Renal pelvis (tissue), 4 donors: ENCODE measurements around the gene SPSB4. TPM values are rescaled to one million over a fixed set of nuclear protein-coding genes. Genes with fewer than 3 reads are reported as not detected.

Source experiments
- DNase-seq: peaks from one replicate; pipeline ENCODE4 v3.0.0-alpha.2; 2013
- polyA plus RNA-seq, 3 donors: library from polyadenylated mRNA; unstranded; fragments of 120-200 nt; gene quantifications; one replicate each; pipeline ENCODE4 v1.2.1, GENCODE V29; 2013; ENCODE audit not compliant: insufficient read length in 3 of 3

The SPSB4 gene
- polyA plus RNA-seq, 3 donors, result 14.6 to 21.0 (median 20.0) TPM

DNA sequence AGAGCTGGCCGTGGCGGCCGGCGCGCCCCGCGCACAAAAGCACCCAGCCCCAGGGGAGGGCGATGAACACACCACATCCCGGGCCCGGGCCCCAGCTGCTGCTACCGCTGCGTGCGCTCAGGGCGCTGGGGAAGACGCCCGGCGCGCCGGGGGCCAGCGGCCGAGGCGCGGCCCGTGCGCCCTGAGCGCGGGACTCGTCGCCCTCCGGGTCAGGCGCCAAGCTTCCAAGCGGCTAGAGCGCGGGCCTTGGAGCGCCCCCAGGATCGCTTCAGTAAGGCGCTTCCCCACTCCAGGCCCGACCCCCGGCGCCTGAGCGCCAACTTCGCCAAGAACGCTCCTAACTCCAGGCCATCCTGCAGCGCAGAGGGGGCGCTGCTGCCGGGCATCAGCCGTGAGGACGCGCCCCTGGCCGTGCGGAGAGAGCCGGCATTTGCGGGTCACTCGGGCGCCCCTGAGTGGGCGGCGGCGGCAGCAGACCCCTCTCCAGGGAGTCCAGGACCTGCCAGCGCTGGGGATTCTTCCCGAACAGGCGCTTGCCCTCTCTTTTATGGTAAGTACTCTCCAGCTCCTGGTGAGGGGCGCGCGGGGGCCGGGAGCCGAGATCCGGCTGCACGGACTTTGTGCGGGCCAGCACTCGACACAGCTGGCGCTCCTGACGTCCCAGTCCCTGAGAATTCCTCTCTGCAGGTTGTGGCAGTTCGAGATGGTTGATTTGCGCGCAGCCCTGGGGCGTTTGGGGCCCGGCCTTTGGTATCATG, 475 bp downstream of the SPSB4 start:
- DNase-seq, result peak; percentile 68

DNA sequence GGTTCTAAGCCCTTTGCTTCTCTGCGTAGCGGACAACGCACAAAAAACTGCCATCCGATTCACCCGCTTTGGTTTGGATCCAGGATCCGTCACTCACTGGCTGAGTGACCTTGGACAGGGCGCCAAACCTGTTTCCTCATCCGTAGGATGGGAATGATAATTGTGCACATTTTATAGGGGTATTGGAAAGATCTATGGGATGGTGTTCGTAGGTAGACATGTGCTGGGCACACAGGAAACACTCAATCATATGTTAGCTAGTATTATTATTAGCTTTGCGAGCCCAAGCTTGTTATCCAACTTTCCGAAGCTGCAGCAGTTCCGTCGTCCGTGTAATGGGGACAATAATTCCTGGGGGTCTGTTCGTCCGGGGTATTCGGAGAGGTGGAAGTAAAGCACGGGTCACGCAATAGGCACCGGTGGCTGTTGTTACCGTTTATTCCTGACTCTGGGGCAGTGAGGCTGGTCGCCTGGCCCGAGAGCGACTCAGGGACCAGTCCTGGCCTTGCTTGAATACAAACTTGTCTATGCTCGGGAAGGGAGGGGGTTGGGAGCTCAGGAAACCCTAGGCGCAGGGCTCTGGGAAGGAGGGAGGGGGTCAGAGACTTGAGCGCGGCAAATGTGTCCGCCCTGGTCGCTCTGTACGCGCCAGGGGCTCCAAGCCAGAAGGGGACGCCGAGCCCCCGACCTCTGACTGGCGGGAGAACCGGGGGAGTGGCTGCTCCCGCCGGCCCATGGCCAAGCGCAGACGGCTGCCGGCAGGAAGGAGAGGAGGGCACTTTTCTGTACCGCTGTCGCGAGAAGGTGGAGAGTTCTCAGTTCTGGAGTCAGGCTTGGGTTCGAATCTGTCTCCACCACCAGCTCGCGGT, 1.3 kb downstream of the SPSB4 start:
- peak; percentile 69 for DNase-seq

DNA sequence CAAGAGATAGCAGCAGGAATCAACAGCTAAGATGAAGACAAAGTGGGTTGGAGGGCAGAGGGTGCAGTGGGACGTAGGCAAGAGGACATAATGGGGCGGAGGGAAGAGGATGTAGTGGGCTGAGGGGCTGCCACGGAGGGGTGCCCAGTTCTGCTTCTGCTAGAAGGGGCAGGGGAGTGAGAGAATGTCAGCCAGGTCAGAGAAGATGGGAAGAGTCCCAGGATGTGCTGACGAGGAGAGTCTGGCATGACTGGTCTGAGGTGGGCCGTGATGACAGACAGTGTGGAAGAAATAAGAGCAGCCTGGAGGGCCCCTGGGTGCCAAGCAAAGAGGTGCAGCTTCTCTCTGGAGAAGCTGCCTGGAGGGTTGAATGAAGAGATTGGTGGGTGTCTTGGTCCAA, 4.0 kb downstream of the SPSB4 start:
- DNase-seq, result no peak

DNA sequence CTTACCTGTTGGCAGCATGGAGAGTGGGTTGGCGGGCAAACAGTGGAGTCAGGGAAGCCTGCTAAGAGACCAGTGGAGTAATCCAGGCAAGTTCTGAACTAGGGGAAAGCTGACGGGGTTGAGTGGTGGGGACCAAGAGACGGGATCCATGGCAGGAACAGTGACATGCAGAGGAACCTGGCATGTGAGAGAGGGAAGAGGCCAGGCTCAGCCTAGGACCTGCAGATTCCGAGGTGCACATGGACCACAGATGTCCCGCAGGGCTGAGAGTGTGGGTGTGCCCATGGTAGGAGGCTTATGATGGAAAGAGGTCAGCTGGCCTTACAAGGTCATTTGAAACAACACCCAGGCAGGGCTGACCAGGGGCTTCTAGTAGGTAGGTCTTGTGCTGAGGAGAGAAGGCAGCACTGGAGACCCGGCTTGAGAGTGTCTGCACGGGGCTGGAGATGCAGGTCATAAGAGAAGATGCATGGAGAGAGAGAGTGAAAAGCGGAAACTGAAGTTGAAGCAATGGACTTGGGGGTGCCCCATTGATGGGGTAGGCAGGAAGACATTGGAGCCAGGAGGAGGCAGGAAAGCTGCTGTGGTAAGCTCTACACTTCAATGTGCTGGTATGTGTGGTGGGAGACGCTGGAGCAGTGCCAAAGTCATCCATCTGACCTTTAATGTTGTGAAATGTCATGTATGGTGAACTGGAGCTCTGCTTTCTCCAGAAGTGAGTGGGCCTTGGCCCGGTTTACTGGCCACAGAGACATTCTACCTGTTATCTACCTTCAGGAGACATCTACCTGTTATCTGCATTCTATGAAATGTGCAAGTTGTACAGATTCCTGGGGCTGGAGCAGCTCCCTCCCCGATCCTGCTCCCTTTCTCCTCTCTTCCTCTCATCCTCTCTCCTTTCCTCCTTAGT, 4.6 kb downstream of the SPSB4 start:
- no peak for DNase-seq

DNA sequence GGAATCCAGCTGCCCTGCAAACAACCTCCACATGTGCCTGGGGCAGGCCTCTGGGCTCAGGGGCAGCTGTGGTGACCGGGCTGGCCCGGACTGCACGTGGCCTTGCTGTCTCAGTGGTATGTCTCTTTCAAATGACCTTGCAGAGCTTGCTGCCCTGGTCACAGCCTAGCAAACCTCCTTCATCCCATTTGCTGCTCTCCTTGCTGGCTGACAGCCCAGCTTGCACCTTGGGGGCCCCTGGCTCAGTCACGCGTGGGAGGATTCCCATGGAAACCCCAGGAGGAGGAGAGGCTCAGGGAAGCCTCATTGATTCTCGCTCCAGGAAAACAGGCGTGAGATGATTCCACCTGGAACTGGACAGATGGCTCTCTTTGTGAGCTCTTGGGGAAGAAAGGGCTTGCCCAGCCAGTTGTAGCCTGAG, 5.6 kb downstream of the SPSB4 start:
- DNase-seq, result peak; percentile 76

DNA sequence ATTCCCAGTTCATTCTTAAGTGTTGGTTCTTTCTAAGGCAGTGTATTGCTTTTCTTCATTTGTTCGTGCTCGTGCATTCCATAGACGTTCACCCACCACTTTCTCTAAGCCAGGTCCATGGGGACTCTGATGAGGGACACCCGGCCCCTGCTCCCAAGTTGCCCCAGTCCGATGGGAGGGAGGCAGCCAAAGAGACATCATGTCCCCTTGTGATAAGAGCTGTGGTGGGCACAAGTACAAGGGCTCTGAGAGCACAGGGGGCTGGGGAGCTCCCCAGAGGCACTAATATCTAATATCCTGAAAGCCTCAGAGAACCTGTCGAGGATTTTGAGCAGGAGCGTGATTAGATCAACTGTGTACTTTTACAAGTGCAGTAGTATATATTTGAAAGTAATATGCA, 6.3 kb downstream of the SPSB4 start:
- no peak for DNase-seq

DNA sequence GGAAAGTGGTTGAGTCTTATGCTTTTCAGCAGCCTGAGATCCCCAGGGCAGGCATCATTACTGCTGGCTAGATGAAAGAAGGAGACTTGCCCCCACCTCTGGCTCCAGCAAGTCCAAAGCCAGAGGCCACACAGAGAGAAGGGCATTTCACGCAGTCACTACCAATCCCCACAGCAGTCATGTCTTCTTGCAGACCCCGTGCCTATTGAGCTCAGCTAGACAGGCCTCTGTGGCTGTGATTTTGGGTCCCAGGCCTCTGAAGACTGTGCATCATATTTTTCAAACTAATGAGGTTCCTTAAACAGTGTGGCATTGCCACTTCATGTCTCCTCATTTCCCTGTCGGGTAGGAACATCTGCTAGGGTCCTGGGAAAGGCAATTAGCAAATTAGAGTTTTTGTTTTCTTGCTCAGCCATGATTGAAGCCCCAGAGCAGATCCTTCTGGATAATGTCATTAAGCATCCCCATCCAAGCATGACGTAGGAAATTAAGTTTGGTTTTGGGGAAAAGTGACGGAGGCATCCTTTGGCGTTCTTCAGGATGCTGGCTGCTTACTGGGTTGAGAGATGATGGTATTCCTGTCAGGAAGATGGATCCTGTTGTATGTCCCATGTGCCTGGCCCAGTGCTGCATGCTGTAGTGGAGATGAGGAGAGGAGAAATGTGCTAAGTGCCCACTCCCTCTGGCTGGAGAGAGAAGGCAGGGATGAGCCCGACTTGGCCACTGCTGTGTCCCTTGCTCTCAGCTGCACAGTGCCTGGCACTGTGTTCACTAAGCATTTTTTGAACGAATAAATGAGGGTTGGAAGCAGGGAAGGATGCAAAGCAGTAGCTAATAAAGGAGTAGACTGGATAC, 7.0 kb downstream of the SPSB4 start:
- no peak for DNase-seq

DNA sequence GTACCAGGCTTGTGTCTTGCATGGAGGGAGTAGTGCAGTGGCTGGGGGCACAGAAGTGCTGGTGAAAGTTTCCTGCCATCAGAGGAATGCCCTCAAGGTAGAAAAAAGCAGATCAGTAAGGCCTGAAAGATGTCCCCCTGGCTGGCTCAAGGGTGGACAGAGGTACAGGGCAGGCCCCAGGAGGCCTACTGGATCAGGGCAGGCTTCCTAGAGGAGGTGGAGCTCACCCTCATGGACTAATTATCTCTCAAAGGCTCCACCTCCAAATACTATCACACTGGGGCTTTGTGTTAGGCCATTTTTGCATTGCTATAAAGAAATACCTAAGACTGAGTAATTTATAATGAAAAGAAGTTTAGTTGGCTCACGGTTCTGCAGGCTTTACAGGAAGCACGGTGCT, 7.8 kb downstream of the SPSB4 start:
- no peak for DNase-seq

DNA sequence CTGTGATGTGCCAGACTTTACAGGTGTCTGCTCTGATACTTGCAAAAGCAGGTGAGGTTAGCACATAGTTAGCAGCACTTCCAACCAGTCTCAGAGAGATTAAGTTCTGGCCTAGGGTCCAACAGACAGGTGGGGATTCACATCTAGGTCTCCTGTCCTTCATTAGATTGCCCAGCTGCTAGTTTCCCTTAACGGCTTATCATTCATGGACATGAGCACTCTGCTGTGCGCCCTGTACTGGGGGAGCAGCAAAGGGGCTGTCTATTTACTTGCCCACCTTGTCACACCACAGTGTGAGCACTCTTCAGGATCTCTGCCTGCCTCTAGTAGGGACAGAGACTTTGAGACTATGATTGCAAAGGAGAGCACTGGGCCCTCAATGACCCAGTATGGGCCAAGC, 8.7 kb downstream of the SPSB4 start:
- no peak for DNase-seq

DNA sequence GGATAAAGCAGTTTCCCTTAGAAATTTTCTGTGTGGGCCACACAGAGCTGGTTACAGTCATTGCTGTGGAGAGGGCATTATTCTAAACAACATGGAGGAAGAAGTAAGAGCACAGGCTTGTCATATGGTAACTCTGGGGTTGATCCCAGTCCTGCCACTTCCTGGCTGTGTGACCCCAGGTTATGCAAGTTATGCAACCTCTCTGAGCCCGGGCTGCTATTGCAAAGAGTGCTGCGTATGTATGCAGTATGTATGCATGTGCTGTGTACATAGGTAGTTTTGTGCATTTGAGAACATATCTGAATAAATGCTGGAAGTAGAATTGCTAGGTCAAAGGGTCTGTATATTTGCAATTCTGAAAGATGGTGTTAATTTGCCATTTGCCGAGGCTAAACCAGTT, 9.2 kb downstream of the SPSB4 start:
- no peak for DNase-seq

DNA sequence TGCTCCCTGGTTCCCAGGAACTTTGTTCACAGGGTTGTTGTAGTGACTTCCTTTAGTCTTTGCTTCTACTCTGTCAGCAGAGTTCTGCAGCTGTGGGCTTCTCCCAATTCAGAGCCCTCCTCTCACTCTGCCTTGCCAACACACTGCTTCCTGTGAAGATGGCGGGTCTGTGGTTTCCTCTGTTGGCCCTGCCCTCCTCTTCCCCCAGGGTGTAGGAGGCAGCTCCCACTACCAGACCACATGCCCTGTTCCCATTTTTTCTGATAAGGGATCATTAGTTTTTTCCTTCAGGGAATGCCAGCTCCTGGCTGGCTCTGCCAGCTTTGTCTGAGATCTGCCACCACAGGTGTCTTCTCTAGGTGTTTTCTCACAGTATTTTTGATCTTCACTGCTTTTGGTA, 12.7 kb downstream of the SPSB4 start:
- no peak for DNase-seq

DNA sequence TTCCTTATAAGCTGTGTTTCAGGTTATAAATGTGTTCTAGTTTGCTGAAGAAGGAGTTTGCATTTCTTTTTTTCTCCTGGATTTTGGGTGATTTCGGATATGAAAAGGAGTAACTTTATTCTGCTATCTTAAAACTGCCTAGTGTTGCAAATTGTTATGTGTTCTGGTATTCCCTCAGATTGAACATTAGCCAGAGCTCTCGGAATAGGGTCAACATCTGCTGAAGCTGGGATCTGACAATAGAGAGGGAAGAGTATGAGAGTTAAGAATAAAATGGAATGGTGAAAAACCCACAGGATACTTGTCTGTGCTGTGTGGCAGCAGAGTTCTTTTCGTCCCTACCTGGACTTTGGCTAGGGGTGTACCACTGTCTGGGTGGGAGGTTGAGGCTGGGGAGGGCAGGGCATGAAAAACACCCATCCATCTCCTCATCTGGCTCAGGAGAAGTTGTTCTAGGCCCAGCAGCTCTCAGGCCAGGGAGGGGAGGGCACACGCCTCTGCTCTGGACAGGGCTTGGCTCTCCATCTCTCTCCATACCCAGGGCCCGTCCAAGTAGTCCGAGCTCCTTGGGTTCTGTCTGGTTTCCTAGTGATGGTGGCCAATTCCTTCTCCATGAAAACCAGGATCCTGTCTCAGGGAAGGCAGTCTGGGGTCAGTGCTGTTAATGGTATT, 13.2 kb downstream of the SPSB4 start:
- DNase-seq, result no peak

DNA sequence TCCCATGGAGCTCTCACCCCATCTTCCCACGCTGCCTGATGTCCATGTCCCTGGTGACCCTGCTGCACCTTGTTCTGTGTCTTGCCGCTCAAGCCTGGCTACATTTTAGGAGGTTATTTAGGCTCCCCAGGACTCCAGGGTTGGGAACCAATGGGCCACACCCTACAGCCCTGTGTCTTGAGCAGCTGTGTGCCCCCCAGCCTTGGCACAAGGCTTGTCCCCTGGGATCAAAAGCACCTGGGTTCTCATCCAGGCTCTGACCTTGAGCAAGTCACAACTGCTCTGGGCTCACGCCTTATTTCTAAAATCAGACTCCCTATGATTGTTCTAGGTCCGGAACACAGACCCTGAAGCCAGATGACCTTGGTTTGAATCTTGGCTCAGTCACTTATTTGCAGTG, 14.1 kb downstream of the SPSB4 start:
- no peak for DNase-seq

DNA sequence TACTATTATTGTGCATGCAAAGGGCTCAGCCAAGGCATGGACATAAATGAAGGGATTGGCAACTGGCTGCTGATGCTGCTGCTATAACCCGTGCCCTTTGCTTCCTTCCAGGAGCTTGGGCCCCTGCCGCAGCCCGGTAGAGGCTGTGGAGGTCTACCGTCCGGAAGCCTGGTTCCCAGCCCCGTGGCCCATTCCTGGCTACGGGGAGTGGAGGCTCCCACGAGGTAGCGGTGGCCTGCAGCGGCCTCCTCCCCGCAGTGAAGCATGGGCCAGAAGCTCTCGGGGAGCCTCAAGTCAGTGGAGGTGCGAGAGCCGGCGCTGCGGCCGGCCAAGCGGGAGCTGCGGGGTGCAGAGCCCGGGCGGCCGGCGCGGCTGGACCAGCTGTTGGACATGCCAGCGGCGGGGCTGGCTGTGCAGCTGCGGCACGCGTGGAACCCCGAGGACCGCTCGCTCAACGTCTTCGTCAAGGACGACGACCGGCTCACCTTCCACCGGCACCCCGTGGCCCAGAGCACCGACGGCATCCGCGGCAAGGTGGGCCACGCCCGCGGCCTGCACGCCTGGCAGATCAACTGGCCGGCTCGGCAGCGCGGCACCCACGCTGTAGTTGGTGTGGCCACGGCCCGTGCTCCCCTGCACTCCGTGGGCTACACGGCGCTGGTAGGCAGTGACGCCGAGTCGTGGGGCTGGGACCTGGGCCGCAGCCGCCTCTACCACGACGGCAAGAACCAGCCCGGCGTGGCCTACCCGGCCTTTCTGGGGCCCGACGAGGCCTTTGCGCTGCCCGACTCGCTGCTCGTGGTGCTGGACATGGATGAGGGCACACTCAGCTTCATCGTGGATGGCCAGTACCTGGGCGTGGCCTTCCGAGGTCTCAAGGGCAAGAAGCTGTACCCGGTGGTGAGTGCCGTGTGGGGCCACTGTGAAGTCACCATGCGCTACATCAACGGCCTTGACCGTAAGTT, 15.0 kb downstream of the SPSB4 start:
- DNase-seq, result no peak

DNA sequence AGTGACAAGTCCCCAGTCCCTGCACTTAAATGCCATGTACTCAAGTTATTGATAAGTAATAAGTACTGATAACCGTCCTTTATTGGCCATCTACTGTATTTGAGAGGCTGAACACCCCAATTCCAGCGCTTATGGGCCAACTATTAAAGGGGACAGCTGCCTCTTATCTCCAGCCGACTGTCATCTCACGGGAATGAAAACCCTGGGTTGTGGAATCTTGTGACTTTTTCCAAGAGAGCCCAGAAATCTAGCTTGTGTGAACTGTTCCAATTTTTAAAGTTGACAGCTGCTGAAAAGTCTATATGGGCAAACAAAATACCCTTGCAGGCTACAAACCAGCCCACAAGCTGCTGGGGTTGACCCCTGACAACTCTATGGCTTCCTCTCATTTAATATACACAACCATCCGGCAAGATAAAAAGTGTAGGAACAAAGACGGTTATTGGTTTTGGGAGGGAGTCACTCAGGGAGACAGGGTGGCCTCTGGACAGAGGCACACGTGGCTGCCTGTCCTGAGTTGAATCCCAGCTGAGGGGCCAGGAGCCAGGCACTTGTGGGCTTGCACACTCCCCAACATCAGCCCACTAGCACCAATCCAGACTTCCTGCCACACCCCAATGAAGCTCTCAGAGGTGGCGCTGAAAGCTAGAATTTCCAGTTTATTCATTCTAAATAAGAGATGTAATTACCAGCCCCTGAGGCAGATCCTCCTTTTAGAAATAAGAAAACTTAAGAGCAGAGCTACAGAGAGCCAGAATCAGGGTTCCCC, 16.2 kb downstream of the SPSB4 start:
- no peak for DNase-seq

DNA sequence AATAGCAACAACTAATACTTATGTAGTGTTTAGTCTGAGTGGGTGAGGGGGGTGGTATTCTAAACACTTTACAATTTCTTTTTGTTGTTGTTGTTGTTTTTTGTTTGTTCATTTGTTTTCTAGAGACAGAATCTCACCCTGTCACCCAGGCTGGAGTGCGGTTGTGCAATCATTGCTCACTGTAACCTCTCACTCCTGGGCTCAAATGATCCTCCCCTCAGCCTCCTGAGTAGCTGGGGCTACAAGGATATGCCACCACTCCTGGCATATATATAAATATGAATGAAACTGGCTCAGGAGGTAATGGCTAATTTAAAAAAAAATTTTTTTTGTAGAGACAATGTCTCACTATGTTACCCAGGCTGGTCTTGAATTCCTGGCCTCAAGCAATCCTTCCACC, 19.1 kb downstream of the SPSB4 start:
- DNase-seq, result no peak

DNA sequence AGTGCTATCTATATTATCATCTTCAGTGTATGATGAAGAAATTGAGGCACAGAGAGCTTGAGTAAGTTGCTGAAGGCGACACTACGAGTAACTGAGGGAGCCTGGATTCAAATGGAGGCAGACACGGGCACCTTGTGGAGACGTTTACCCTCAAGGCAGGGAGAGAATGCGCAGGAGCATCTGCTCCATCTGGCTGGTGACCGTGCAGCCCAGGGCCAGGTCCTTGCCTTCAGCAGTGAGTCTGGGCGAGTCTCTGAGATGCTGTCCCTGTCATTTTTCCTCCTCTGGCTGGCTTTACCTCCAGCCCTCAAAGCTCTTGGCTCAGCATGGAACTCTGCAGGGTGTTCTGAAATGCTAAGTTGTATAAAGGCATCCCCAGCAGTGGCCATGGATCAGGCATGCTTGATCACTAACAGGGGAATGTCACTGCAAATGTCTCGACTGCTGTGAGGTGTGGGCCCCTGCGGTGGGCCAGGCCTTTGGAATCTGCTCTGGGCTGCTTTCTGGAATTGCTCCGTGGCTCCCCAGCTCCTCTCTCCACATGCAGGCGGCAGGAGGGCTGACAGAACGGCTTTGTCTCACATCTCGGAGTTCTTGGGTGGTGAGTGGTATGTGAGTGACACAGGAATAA, 19.7 kb downstream of the SPSB4 start:
- no peak for DNase-seq

DNA sequence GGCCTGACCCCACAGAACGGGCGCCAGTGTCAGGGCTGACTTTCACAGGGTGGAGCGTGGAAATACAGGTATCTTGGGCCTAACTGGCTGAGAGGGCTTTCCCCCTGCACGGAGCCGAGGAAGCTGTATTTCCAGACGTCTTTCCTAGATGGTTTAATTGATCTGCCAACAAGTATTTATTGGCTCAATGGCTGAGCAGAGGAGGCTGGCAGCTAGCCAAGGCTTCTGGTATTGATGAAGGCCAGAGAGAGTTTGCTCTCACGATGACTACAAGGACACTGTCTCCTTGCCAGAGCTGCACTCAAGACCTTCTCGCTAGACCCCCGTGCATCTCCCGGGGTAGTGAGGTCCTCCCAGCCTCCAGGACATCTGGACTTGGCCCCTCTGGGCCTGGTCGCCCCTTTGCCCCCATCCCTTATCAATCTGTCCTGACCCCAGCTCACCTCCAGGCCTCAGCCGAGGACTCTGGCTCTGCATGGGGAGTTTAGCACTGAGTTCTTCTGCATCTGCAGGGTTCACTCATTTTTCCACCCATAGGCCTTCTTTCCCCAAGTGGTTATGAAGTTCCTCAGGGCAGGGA, 20.6 kb downstream of the SPSB4 start:
- DNase-seq, result no peak
